ENCODE measurements around the gene UBR1.

GRCh38 chr15:43118829-43119228 is 13.0 kb upstream of the UBR1 start:
- TF ChIP-seq CTCF (conservative IDR thresholded peaks at IDR 0.05; ENCODE audit: low read depth, low read length) (no peak), EZH2 (IDR thresholded peaks at IDR 0.05; ENCODE audit: low read length, unreplicated experiment) (no peak), EZH2phosphoT487 (IDR thresholded peaks at IDR 0.05; ENCODE audit: borderline replicate concordance, low read length) (no peak)
